ENCODE results near the gene MICA. TPM values are rescaled to one million over a fixed set of nuclear protein-coding genes. Genes with fewer than 3 reads are reported as not detected.
A peak's percentile ranks its signal among the peaks of the same experiment; 100 is the strongest.

MICA gene
- total and polyA plus RNA-seq, 9 of the 15 experiments (the other 6 are each of a cell fraction or from before 2014, with no cell fraction given): 11.8 to 24.6 (median 16.7) TPM

- TF ChIP-seq RERE (CRISPR knock-in tag; IDR thresholded peaks at IDR 0.05; ENCODE audit: borderline replicate concordance) (0 out of 2 replicates have a peak, but pooled peaks have one; percentile 53), ARID4B (CRISPR knock-in tag; IDR thresholded peaks at IDR 0.05) (peak; percentile 36), HMG20B (CRISPR knock-in tag; IDR thresholded peaks at IDR 0.05) (no peak), ESRRA (IDR thresholded peaks at IDR 0.05; ENCODE audit: borderline replicate concordance, low read depth) (peak; percentile 98), HDAC8 (tag; IDR thresholded peaks at IDR 0.05) (no peak), ZNF589 (CRISPR knock-in tag; IDR thresholded peaks at IDR 0.05; ENCODE audit: low read depth) (no peak), JUND (IDR thresholded peaks at IDR 0.05; ENCODE audit: borderline replicate concordance, low read depth, low read length) (peak; percentile 27; the same call in 1 of the 2 replicates), JUND (tag; IDR thresholded peaks at IDR 0.05; ENCODE audit: borderline replicate concordance, low read depth, low read length) (no peak; the same call in 2 of the 3 replicates), CBFB (CRISPR knock-in tag; IDR thresholded peaks at IDR 0.05) (peak; percentile 76), PHF21A (IDR thresholded peaks at IDR 0.05; ENCODE audit: borderline replicate concordance, low read depth) (no peak; the same call in 1 of the 2 replicates), MBD1 (CRISPR knock-in tag; IDR thresholded peaks at IDR 0.05) (no peak), MCM2 (IDR thresholded peaks at IDR 0.05; ENCODE audit: low read depth) (no peak)
- TF ChIP-seq, protein P1, sequence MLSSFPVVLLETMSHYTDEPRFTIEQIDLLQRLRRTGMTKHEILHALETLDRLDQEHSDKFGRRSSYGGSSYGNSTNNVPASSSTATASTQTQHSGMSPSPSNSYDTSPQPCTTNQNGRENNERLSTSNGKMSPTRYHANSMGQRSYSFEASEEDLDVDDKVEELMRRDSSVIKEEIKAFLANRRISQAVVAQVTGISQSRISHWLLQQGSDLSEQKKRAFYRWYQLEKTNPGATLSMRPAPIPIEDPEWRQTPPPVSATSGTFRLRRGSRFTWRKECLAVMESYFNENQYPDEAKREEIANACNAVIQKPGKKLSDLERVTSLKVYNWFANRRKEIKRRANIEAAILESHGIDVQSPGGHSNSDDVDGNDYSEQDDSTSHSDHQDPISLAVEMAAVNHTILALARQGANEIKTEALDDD (IDR thresholded peaks at IDR 0.05): no peak
Observed at GRCh38 chr6:31399589-31400466, 3.6 kb upstream of the MICA start (continued).
